Spleen (tissue), 11 donors: Measurements from ENCODE around the gene IQSEC1. TPM values are rescaled to one million over a fixed set of nuclear protein-coding genes. Genes with fewer than 3 reads are reported as not detected.

Experiments
- DNase-seq: peaks from one replicate; pipeline ENCODE4 v3.0.0-alpha.2; 2020
- H3K27ac ChIP-seq, 8 donors: fragments of 200-600 bp; sonication (generic) in 7 of 8; 1 replicate in 4 of 8; 2 replicates in 4 of 8; pipeline versions ENCODE4 v1.5.0 to v1.8.0; 2016 to 2021; ENCODE audit warnings: inconsistent platforms in 4 of 8, mild to moderate bottlenecking in 4 of 8, moderate library complexity in 1 of 8
- H3K27me3 ChIP-seq, 7 donors: fragments of 200-600 bp; sonication (generic) in 6 of 7; replicated peaks in 1 of 7; 1 replicate in 4 of 7; 2 replicates in 3 of 7; pipeline versions ENCODE4 v1.5.0 to v1.8.0; 2016 to 2021; ENCODE audit warnings: inconsistent platforms in 3 of 7, mild to moderate bottlenecking in 1 of 7
- H3K36me3 ChIP-seq, 6 donors: fragments of 200-600 bp; sonication (generic) in 5 of 6; 1 replicate in 4 of 6; 2 replicates in 2 of 6; pipeline versions ENCODE4 v1.5.0 to v1.8.0; 2016 to 2021; ENCODE audit warnings: inconsistent platforms in 2 of 6
- H3K4me1 ChIP-seq, 6 donors: fragments of 200-600 bp; sonication (generic) in 5 of 6; 1 replicate in 3 of 6; 2 replicates in 3 of 6; pipeline versions ENCODE4 v1.5.0 to v1.8.0; 2016 to 2021; ENCODE audit warnings: inconsistent platforms in 3 of 6
- H3K4me3 ChIP-seq, 8 donors: fragments of 200-600 bp; sonication (generic) in 7 of 8; 1 replicate in 4 of 8; 2 replicates in 4 of 8; pipeline versions ENCODE4 v1.5.0 to v1.8.0; 2016 to 2021; ENCODE audit warnings: inconsistent platforms in 4 of 8, mild to moderate bottlenecking in 4 of 8, moderate library complexity in 2 of 8
- H3K9me3 ChIP-seq, 8 donors: fragments of 200-600 bp; sonication (generic) in 7 of 8; 1 replicate in 4 of 8; 2 replicates in 4 of 8; pipeline versions ENCODE4 v1.5.0 to v1.8.0; 2016 to 2021; ENCODE audit warnings: inconsistent platforms in 4 of 8
- CTCF ChIP-seq, 11 experiments: fragments of 200-600 bp in 7 of 11; fragments of 450-650 bp in 4 of 11; sonication (generic) in 4 of 11; IDR thresholded peaks in 8 of 11; conservative IDR thresholded peaks in 3 of 11; 1 replicate in 7 of 11; 2 replicates in 4 of 11; pipeline versions ENCODE4 v1.4.0 to v1.8.0; 2016 to 2021; ENCODE audit warnings: antibody characterized with exemption in 11 of 11, inconsistent platforms in 4 of 11, mild to moderate bottlenecking in 1 of 11
- POLR2A ChIP-seq, 3 donors: fragments of 450-650 bp; IDR thresholded peaks; one replicate each; pipeline ENCODE4 v1.5.1; 2017; ENCODE audit warnings: antibody characterized with exemption in 3 of 3, mild to moderate bottlenecking in 1 of 3
- POLR2AphosphoS5 ChIP-seq, 3 donors: sonication (generic); formaldehyde crosslinking; IDR thresholded peaks; one replicate each; pipeline ENCODE4 v1.5.1; 2017; ENCODE audit warnings: antibody characterized with exemption in 3 of 3
- WGBS, 5 donors: extraction: QIAGEN DNeasy Blood & Tissue Kit in 3 of 5; methylation state at CpG; one replicate each; pipeline versions ENCODE4 v1.1.5 to v1.1.7; 2013 to 2018; 5-methylcytosine and 5-hydroxymethylcytosine counted together
- intact Hi-C: fragments of 100-400 bp; cut with DNase I; formaldehyde crosslinking; loops from one replicate; pipeline ENCODE4 v1.15.0; 2023; ENCODE audit warnings: low total_unique reads
- polyA plus RNA-seq, 3 donors: library from polyadenylated mRNA; stranded (reverse); fragments of 200-250 nt; gene quantifications; one replicate each; pipeline ENCODE4 v1.2.1, GENCODE V29; 2013
- total RNA-seq, 7 donors: library from RNA; depleted of rRNA in 3 of 7; stranded (reverse); fragments of >200 nt in 3 of 7; fragmentation: NEBNext Ultra II Directional in 4 of 7; extraction: Animal tissue kit (Norgen Biotek cat#: 25700) in 4 of 7; gene quantifications; one replicate each; pipeline versions ENCODE4 v1.1.0 to v1.2.1, GENCODE V29; 2016 to 2021
- donor health status: healthy with polysubstance abuse.
- donor health status: DM: no; HTN: no; CAD: no; lungs with moderate emphysema.
- donor health status: DM: no; HTN: no; CAD: no.
- donor health status: Bipolar disorder and iron deficiency.
- donor health status: healthy.
- donor health status: DM: no; HTN: no; CAD: no.
- donor health status: DM: yes; HTN: yes; CAD: no.

The IQSEC1 gene
- total and polyA plus RNA-seq, 10 donors: 23.0 to 170 (median 116) TPM

GRCh38 chr3:13062647-13063046 lies 10.6 kb downstream of the IQSEC1 start:
- H3K27me3 ChIP-seq: no peaks in the 10 kb centered on the region
- no peak overlapping the region for H3K27ac ChIP-seq
- WGBS, 5 donors: 67 to 77% (median 74%) methylated on average over 8 to 12 of the region's 12 CpGs
- H3K4me3 ChIP-seq: no peak overlapping the region
- peaks cover 4 to 48% (median 16%) of the 10 kb centered on the region in 6 donors for H3K4me1 ChIP-seq
- no peaks in the 10 kb centered on the region for H3K9me3 ChIP-seq
- intact Hi-C loops: no loop called here
- H3K36me3 ChIP-seq: peaks cover 0 to 4% (median 0%) of the 10 kb centered on the region in 6 donors
- TF ChIP-seq CTCF (IDR thresholded peaks at IDR 0.05 in 8 of 11, conservative IDR thresholded peaks at IDR 0.05 in 3 of 11) (no peak), POLR2AphosphoS5 (IDR thresholded peaks at IDR 0.05) (no peak), POLR2A (IDR thresholded peaks at IDR 0.05) (no peak)
- DNase-seq: no peak

GRCh38 chr3:13060341-13060910 lies 12.8 kb downstream of the IQSEC1 start:
- H3K4me3 ChIP-seq: no peak overlapping the region
- no peaks in the 10 kb centered on the region for H3K27me3 ChIP-seq
- H3K9me3 ChIP-seq: no peaks in the 10 kb centered on the region
- H3K36me3 ChIP-seq: peaks cover 0 to 4% (median 0%) of the 10 kb centered on the region in 6 donors
- intact Hi-C loops: no loop called here
- TF ChIP-seq POLR2A (IDR thresholded peaks at IDR 0.05): no peak
- TF ChIP-seq POLR2AphosphoS5 (IDR thresholded peaks at IDR 0.05): peak in 1 of 3 donors; percentile 12
- TF ChIP-seq CTCF (IDR thresholded peaks at IDR 0.05 in 8 of 11, conservative IDR thresholded peaks at IDR 0.05 in 3 of 11): no peak
- 88 to 93% (median 89%) methylated on average over 14 to 16 of the region's 16 CpGs for WGBS, 5 donors
- peaks cover 0 to 31% (median under 1%) of the 10 kb centered on the region in 6 donors for H3K4me1 ChIP-seq
- no peak for DNase-seq
- H3K27ac ChIP-seq: no peak overlapping the region

GRCh38 chr3:13058346-13059120 lies 14.7 kb downstream of the IQSEC1 start:
- DNase-seq: no peak
- intact Hi-C loops: no loop called here
- Histone ChIP-seq H3K4me3 (no peak overlapping the region), H3K36me3 (peaks cover 0 to 3% (median 0%) of the 10 kb centered on the region in 6 donors), H3K9me3 (no peaks in the 10 kb centered on the region), H3K27ac (no peak overlapping the region), H3K27me3 (no peaks in the 10 kb centered on the region), H3K4me1 (peaks cover 0 to 31% (median 0%) of the 10 kb centered on the region in 6 donors)
- TF ChIP-seq CTCF (IDR thresholded peaks at IDR 0.05 in 8 of 11, conservative IDR thresholded peaks at IDR 0.05 in 3 of 11) (no peak), POLR2AphosphoS5 (IDR thresholded peaks at IDR 0.05) (no peak), POLR2A (IDR thresholded peaks at IDR 0.05) (no peak)
- WGBS, 5 donors: 90 to 97% (median 95%) methylated on average over 8 to 11 of the region's 11 CpGs
